ENCODE results near the gene ZFAND3.

- TF ChIP-seq ZNF274 (IDR thresholded peaks at IDR 0.05; ENCODE audit: low read depth, low read length) (no peak), YY1 (IDR thresholded peaks at IDR 0.05; ENCODE audit: insufficient read depth, insufficient read length) (no peak), SUZ12 (IDR thresholded peaks at IDR 0.05; ENCODE audit: extremely low read depth, insufficient read depth, insufficient read length) (no peak)
Observed at GRCh38 chr6:37845930-37846329, 26.4 kb downstream of the ZFAND3 start.

All from NT2/D1 (cell line).